T-helper 9 cell (primary cell): ENCODE results near the gene CMSS1.

Source experiments
- DNase-seq: peaks from one replicate; pipeline ENCODE4 v3.0.0-alpha.2; 2020

CMSS1 gene

DNA sequence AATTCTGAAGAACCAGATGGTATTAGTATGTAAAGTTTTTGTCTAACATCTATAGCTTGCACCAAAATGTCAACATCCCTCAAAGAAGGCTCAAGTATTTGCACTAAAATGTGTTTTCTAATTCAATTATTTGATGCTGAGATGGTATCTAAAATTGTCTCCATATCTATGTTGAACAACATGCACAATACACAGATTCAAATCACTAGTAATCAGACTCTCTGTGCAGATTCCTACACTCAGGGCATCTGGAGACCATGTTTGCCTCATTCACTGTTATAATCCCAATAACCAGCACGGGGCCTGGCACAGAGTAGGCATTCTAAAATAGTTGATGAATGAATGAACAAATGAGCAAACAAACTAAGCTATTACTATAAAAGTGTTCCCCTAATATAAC lies 294.1 kb downstream of the CMSS1 start:
- no peak for DNase-seq

DNA sequence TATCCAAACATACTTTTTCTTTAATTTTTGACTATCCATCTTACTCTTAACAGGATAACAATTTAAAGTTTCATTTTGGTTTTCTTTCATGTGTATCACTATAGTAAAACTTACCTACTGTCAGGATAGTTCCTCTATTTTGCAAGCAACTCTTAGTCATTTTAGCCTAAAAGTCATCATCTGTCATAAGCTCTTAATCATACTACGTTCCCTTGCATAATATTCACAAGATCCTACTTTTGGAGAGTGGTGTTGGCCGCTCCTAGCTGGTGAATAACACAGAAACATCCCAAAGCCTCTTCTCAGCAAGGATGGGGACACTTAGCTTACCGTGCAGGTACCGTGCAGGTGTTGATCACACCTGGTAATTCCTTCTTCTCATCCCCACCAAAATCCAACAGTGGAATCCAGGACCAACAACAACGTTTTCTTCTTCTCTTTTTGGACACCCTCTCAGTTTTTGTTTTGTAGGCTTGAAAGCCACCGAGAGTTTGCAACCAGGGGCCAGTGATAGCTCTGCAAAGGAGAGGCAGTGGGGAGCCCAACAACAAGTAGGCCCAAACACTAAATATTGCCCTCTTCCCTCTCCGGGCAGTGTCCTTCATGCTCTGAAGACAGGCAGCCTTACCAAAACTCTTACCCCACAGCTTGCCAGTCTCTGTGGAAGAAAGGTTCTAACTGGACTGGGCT lies 296.2 kb downstream of the CMSS1 start:
- no peak for DNase-seq

DNA sequence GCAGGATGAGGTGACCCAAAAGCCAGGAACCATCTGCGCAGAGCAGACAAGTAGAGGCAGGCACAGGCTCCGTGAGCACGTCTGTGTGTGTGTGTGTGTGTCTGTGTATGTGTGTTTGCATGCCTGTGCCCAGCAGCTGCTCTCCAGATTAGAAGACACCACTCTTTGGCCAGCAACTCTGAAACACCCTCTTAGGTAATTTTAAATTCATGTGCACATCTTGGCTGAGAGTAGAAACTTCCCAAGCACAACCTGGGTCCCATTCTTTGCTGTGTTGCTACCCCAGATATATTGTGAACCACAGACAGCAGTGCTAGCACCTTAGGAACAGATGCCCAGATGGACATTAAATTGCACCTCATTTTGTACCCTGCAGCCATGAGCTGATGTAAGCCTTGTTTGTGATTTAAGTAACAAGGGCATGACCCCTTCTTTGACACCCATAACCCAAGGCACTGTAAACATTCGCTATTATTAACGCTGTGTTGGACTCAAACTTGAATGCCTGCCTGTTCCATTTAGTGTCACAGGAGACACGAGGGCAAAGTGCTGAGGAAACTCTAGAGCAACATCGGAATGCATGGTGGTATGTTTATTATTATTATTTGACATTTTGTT lies 296.9 kb downstream of the CMSS1 start, which contains the start of gene FILIP1L:
TSS of gene FILIP1L (minus strand) at position 89 of the 618 bp plus-strand sequence.
- no peak for DNase-seq

DNA sequence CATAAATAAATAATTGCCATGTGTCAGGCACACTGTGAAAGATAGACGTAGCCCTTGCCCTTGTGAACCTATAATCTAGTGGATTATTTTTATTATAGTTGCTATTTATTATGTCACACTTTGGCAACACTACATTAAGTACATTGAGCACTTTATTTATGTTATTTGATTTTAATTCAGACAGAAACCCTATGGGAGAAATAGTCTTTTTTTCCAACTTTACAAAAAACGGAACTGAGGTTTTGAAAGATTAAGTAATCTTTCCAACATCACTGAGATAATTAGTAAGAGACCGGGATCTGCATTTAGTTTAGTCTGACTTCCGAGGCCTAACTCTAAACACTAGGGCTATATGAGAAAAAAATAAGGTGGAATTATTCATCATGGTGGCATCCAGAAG lies 299.4 kb downstream of the CMSS1 start:
- no peak for DNase-seq

DNA sequence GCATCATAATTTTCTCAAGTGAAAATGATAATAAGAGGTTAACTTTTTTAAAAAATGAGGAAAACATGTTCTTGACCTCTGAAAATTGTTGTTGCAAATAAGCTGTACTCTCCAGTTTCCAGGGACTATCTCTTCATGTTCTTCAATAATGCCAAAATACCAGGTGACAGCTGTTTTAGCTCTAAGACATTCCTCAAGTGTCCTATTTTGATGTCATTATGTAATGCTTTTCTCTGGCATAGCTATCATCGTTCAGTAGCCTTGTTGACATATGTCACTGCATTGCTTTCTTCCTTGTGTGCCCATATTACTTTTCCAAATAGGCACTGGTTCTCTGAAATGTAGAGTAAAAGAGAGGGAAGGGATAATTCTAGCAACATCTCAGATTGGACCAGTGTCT lies 302.4 kb downstream of the CMSS1 start:
- no peak for DNase-seq

DNA sequence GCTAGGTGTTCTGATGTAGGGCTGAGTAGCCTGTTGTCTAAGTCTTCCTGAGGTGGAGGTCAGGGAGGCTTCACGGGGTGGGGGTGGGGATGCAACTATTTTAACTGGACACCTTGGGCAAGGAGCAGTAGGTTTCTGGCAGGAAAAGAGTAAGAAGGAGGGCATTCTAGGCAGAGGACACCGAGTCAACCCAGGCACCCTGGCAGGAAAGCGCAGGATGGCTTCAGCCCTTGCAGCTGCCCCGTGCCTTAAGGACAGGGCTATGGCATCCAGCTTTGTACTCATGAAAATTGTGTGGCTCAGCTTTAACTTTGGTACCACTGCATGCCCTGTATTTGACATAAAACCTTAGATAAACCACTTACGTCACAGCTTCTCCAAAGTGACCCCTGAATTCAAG lies 303.0 kb downstream of the CMSS1 start:
- no peak for DNase-seq

DNA sequence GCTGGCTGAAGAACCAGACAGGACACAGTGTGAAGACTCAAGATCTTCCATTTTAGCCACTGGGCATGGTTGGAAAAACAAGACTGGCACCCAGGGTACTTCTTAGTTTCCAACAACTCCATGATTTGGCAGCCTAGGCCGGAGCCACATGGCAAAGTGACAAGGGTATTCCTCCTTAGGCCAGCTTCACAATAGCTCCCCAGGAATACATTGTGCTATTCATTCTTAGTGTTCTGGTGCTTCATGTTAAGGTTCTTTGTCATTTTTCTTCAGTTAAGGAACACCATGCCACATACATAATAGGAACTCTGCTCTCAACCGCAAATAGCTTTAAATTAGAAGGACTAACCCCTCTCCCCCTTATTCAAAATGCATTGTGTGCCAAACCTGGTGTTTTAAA lies 304.7 kb downstream of the CMSS1 start:
- no peak for DNase-seq

DNA sequence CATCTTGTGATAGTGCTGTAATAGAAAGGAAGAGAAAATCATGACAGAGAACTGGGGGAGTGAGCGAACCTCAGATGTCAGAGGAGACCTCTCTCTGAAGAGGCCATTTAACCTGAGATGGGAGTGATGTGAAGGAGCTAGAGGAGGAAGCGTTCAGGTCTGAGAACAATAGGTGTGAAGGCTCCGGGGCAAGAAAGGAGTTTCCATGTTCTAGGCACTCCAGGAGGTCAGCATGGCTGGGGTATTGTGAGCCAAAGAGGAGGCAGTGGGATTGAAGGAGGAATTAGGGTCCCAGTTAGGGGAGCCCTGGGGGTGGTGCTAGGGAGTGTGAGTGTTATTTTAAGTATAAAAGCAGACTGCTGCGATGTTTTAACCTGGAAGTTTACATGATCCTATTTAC lies 305.4 kb downstream of the CMSS1 start:
- no peak for DNase-seq

DNA sequence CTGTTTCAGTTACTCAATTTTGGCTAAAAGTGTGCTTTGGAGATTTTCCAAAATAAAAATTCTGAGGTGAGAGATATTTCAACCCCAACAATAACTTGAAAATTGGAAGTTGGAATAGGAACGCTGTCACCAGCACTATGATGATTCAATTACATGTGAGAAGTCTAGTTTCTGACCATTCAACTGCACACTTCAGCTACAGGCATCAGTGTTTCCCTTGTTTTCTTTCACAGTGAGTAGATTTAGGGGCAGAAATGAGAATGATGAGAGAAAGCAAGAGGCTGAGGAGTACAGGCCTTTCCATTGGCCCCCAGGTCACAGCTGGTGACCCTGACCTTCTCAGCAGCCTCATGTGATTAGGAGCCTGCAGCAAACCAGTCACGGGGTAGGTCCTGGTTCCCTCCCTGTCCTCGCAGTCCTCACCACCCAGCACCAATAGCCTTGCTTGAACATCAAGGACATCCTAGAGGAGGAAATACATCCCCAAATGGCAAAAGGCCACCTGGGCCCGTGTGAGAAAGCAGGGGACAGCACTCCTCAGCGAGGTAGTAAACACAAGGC lies 306.6 kb downstream of the CMSS1 start:
- no peak for DNase-seq

DNA sequence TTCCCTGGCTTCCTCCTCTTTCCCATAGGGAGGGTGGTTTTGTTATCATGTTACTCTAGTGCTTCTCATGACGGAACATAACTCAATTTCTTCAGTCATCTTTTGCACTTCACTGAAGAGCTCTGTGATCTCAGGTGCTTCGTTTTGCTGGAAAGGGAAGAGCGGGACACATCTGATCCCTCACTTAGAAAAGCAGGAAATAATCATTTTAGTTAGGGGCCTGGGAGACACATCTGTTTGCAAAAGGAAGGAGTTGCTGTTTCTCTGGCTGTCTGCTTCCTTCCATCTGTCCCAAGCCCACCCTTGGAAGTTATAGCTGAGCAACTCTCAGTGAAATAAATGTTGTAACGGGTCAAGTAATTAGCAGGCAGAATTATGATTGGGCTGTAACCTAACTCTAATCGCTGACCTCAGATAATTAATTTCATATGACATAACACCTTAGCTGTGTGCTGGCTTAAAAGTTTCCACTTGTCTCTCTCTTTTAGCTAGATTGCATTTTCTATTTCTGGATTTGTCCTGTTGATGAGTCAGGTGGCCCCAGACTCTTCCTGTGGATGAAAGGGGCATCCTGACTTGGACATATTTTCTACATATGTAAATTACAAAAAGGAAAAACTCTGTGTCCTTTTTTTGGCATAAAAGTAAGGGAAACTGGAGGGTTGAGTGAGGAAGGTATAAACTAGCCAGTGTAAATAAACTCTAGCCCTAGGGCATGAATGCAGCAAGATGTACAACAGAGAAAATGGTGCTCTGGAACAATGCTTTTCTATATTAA lies 307.7 kb downstream of the CMSS1 start:
- DNase-seq = no peak

DNA sequence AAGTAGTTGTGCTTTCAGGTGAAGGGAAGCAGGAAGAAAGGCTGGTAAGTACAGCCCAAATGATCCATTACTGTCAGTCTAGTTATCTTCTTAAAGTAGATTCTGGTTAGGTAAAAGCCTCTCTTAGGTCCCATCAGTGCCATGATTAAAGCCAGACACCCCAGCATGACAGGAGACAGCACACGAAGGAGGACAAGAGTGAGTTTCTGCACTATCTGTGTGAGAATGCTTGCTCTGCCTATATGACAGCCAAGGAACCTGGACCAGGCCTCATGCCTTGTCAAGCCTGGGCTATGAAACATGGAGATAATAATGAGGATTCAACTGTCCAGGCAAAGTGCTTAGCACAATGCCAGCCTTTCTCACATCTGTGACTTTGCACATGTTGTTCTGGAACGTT lies 310.1 kb downstream of the CMSS1 start:
- no peak for DNase-seq

DNA sequence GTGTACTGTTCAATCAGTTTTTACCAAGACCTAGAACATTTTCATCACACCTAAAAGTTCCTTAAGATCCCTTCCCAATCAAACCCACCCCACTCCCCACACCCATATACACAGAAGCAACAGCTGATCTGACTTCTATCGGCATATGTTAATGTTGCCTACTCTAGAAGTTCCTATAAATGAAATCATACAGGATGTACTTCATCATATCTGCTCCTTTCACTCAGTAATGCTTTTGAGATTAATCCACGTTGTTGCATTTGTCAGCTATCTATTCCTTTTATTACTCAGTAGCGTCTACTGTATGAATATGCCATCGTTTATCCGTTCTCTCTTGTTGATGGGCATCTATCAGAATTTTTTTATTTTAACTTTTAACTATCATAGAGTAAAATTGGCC lies 310.9 kb downstream of the CMSS1 start:
- no peak for DNase-seq

DNA sequence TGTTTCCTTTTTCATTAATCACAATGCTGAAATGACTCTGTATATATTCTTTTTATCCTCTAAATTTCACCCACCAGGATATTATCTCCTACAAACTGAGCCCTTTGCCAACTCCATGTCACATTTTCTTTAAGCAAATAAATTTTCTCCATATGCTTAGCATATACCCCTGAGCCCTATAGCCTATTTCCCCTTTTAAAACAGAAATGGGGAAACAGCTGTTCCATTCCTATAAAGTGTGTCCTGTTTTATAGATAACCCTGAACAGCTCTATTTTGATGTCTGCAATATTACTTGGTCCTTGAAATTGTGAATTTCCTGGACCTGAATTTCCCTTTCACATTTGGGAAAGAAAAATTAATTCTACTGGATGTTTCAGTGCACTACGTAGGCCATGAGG lies 312.3 kb downstream of the CMSS1 start:
- DNase-seq = no peak

DNA sequence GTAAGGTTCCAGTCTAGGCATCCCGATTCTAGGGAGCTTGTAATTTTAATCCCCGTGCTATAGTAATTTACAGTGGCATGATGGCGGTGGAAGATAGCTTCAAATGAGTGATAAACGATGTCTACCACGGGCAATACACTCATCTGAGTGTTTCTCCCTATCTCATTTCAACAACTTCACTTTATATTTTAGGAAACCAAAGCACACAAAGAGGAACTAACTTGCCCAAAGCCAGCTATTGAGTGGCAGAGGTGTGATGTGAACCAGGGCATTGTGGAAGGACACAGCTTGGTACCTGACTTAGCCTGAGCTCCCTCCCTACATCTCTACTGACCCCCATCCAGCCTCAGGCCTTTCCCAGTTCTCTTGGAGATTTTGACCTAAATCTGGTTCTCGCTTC lies 313.6 kb downstream of the CMSS1 start:
- DNase-seq = no peak

DNA sequence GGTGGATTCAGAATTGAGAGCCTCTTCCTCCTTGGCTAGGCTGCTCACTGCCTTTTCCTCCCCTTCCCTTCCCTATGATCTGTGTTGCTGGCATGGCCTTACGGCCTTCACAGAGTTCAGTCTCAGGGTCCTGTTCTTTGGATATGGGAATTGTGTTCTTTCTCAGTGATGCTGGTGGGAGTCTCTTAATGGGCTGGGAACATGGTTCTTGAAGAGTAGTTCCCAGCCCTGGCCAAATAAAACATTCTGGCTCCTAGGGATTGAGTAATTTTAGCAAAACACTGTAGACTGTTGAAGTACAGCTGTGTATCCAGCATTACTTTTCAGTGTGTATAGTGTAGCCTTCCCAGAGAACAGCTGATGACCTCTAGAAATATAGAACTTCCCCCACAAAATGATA lies 319.3 kb downstream of the CMSS1 start:
- no peak for DNase-seq

DNA sequence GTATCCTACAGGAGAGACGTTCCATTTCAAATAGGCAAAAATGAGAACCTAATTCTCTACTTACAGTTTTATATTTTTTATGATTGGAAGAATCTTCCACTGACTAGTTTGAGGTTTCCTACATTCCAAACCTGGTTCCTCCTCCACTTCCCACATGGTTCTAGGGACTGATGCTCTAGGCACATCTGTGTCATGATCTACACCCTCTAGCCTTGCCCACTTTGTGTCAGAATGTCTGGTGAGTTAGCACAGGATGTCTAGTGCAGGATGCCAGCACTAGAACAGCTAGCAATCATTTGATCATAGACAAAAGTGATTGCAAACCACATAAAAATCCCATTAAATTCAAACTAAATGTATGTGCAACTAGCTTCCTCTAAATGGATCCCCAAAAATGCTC lies 323.3 kb downstream of the CMSS1 start:
- no peak for DNase-seq

DNA sequence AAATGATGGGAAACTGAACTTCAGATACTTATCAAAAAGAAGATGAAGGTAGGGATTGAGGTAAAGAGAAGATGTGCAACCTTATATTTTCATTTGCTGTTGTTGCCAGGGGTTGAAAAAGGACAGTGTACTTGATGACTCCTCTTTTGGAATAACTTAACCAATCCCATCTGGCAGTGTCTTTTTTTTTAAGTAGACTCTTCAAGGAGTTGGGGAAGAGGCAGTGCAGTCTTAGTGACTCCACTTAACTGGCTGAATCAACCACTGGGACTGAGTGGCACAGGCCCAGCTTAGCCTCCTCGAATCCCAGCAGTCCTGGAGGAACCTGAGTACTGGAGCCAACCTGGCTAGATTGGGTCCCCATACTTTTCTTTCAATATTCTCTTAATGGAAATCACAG lies 323.9 kb downstream of the CMSS1 start:
- no peak for DNase-seq

DNA sequence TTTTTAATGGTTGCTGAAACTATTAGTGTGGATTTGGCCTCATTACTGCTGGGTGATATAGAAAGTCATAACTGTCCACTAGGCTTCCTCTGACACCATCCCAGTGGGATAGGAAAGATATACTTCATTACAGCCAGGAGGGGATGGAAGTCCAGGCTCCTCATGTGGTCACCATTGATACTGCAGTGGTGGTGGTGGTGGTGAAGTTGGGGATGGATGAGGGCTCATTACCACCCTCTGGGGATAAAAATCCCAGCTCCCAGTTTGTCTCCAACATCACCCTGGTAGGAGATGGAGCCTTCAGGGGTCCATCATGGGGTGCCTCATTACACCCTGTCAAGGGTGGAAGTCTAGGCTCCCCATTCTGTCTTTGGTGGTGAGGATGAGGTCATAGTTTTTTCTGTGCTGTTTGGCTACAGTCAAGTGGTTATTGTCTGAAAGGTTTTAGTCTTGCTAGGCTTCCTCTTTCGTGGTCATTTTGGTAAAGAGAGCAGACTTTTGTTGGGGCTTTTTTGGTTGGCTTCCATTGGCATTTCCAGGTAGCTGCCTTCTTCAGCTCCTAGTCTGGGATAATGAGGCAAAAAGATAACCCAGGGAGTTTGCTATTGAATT lies 326.7 kb downstream of the CMSS1 start:
- no peak for DNase-seq

DNA sequence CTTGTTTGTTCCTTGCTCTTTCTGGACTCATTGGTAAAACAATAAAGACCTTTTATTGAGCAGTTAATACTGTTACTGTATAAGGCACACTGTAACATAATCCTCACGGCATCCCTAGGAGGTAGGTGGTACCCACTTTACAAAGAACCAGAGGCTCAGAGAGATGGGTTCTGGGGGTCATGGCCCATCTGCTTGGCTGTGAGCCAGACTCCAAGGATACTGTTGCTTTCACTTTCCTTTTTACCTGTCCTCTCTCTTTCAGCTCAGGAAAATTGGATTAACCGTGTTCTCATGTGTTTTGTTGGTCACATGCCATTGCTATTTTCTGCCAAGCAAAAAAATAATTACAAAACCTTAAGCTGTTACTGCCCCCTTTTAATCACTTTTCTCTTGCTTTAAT lies 331.5 kb downstream of the CMSS1 start:
- no peak for DNase-seq

DNA sequence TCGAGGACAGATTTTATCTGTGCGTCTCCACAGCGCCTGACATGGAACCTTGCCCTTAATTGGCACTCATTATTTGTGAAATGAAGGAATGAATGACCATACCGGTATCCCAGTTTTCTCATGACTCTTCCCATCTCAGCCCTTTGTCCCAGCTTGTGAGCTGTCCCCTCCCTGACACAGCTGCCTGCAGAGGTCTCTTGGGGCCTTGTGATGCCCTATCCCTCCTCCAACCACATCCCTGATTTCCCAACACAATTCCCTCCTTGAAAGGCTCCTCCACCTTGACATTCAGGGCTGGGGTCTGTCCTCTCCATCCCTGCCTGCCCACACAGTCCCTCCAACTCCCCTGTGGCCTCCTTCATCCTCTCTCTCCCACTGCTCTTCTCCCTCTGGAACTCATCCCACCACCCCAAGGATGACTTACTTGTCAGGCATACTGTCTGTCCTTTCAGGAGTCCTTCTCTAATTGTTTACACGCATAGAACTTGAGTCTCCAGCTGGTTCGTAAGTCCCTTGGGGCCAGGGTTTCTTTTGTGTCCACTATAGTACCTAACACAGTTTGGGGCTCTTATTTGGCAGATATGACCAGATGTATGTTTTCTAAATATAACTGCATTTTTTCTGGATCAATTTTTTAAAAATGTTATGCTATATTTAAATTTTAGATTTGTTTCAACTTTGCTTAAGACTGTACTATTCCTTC lies 332.2 kb downstream of the CMSS1 start:
- DNase-seq = no peak

DNA sequence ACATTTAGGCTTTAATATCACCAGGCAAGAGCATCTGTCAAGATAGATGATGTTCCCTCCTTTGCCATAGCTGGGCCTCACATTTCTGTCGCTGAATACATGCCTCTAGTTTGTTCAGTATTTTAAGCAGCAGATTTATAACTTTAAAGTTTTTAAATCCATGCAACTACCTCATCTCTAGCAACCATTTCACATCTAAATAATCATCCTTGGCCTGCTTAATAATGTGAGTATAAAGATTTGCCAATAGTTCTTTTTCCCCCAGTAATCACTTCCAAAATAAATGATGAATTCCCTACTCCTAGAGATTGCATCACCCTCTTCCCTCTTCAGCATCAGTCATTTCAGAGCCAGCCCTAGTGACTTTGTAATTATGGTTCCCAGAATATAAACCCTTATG lies 332.8 kb downstream of the CMSS1 start:
- DNase-seq = no peak

DNA sequence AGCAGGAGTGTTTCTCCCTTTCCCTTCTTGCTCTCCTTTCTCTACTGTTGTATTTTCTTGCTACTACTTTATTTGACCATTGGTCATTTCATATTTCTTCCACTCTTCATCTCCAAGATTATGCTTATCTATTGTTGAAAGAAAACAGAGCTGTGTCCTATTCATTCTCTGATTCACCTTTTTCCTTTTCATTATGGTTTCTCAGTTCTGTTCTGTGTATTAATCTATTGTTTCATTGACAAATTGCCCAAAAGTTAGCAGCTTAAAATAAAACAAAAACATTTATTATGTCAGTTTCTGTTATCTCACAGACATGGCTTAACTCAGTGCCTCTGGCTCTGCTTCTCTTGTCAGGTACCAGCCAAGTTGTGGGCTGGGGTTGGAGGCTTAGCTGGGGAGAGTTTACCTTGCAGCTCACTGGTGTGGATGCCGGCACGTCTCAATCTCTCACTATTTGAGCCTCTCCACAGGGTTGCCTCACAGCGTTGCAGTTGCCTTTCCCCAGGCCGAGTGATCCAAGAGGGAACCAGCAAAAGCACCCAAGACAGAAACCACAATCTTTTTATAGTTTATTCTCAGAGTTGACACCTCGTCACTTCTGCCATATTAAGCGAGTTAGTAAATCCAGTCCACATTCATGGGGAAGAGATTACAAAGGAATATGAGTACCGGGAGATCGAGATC lies 333.5 kb downstream of the CMSS1 start:
- no peak for DNase-seq
